Activated naive CD4-positive, alpha-beta T cell treated with anti-CD3 and anti-CD28 coated beads, Interleukin-2, amount 50 U/mL, for 24 hours (primary cell): ENCODE measurements around the gene MYH15.

ENCODE experiments used
- H3K27ac Mint-ChIP-seq: one replicate; pipeline ENCODE4 v1.8.0; 2021; ENCODE audit warnings: mild to moderate bottlenecking, mixed read lengths
- H3K27me3 Mint-ChIP-seq: one replicate; pipeline ENCODE4 v1.8.0; 2021; ENCODE audit warnings: mixed read lengths
- H3K36me3 Mint-ChIP-seq: one replicate; pipeline ENCODE4 v1.8.0; 2021; ENCODE audit warnings: mixed read lengths
- H3K4me1 Mint-ChIP-seq: one replicate; pipeline ENCODE4 v1.8.0; 2021; ENCODE audit warnings: mixed read lengths
- H3K4me3 Mint-ChIP-seq: one replicate; pipeline ENCODE4 v1.8.0; 2021; ENCODE audit warnings: mild to moderate bottlenecking, mixed read lengths
- H3K9me3 Mint-ChIP-seq: one replicate; pipeline ENCODE4 v1.8.0; 2021; ENCODE audit warnings: mixed read lengths

MYH15 gene

DNA sequence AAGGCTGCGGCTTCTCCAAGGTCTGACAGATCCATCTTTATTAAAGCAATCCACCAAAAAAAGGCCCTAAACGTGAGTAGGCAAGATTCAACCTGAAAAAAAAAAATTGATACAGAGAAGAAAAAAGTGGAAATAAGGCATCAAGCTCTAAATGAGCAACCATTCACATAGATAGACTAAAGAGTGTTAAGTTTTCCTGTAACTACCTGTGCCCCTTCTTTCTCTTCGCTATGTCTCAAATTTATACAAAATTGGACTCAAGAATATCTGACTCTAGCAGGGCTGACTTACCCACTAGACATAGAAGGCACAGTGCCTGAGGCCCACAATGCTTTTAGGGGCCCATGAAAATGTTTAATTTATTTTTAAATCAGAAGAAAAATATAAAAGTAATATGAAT lies at the start of gene MYH15:
MYH15 (minus strand) TSS at position 101 of the 400 bp plus-strand sequence; CDS start at position 35, 66 bp downstream.
- no peaks in the 10 kb centered on the region for H3K27me3 Mint-ChIP-seq
- H3K36me3 Mint-ChIP-seq = no peaks in the 10 kb centered on the region
- H3K4me1 Mint-ChIP-seq = no peaks in the 10 kb centered on the region
- H3K9me3 Mint-ChIP-seq = no peaks in the 10 kb centered on the region
- H3K27ac Mint-ChIP-seq = no peak within 1 kb of the TSS
- H3K4me3 Mint-ChIP-seq = no peak within 1 kb of the TSS

DNA sequence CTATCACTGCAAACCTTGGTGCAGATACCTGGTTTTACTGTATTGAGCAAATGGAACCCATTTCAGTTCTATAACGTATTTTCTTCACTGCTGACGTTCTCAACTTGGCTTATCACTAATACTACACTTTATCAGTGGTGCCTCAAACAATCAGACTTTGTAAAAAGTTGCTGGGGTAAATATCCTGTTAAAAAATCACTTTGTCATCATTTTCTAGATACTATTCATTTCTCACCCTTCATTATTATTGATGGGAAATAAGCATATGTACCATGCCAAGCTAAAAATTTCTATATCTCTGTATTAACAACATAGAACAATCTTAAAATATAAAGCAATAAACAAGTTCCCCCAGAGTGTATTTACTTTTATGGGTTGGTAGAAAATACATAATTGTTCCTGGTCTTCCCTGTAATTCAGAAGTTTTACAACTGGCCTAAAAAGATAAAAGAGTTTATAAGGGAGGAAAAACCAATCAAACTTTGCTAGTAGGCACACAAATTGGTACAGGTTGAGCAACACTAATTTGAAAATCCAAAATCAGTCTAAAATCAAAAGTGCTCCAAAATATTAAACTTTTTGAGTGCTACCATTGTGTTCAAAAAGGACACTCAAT lies 45.7 kb upstream of the MYH15 start:
- no peaks in the 10 kb centered on the region for H3K27me3 Mint-ChIP-seq
- no peaks in the 10 kb centered on the region for H3K4me1 Mint-ChIP-seq
- H3K4me3 Mint-ChIP-seq = no peak overlapping the region
- H3K27ac Mint-ChIP-seq = no peak overlapping the region
- no peaks in the 10 kb centered on the region for H3K9me3 Mint-ChIP-seq
- H3K36me3 Mint-ChIP-seq = peaks cover 6% of the 10 kb centered on the region

DNA sequence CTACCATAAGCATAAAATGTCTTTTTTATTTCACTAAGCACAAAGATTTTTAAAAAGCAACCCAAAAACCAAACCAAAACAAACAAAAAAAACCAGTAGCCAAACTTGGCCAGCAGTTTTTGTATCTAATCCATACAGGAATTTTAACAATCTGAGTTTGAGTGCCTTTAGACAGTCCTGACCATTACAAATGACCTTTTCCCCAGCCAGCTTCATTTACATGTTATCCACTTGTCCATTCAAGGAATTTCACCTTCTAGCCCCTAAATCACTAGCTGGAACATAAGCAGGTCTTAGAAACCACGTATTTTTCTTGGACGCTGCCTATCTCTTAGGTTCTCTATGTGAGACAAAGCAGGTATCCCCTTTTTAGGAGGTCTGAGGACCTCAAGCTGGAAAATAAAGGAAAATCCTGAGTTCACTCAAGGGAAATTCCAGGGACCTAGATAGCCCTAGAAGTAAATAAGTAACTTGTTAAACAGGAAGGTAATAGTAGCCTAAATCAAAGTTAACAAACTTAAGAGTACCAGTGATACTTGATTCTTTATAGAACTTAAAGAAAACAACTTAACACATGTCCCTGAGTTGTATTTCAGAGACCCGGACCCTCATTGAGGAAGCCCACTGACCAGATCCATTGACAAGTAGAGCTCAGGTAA lies 44.6 kb upstream of the MYH15 start:
- H3K9me3 Mint-ChIP-seq = no peaks in the 10 kb centered on the region
- no peaks in the 10 kb centered on the region for H3K4me1 Mint-ChIP-seq
- no peak overlapping the region for H3K27ac Mint-ChIP-seq
- no peak overlapping the region for H3K4me3 Mint-ChIP-seq
- no peaks in the 10 kb centered on the region for H3K27me3 Mint-ChIP-seq
- H3K36me3 Mint-ChIP-seq = peaks cover 6% of the 10 kb centered on the region

DNA sequence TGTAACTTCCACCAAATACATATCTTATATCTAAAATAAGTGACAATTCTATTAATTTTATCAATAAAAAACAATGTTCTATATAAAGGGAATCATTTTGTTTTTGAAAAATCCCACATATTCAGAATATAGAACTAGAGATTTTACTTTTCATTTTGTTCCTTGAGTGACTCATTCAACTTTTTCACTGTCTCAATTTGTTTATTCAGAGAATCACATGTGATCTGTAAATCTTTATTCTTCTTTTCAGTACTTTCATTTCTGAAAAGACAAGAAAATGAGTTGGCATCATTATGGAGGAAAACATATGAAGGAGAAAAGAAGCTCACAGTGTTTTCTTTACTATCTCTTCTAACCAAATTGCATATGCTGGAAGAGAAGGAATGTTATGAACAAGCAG lies 43.8 kb upstream of the MYH15 start:
- Mint-ChIP-seq H3K36me3 (peaks cover 6% of the 10 kb centered on the region), H3K27me3 (no peaks in the 10 kb centered on the region), H3K4me1 (no peaks in the 10 kb centered on the region), H3K9me3 (no peaks in the 10 kb centered on the region), H3K4me3 (no peak overlapping the region), H3K27ac (no peak overlapping the region)

DNA sequence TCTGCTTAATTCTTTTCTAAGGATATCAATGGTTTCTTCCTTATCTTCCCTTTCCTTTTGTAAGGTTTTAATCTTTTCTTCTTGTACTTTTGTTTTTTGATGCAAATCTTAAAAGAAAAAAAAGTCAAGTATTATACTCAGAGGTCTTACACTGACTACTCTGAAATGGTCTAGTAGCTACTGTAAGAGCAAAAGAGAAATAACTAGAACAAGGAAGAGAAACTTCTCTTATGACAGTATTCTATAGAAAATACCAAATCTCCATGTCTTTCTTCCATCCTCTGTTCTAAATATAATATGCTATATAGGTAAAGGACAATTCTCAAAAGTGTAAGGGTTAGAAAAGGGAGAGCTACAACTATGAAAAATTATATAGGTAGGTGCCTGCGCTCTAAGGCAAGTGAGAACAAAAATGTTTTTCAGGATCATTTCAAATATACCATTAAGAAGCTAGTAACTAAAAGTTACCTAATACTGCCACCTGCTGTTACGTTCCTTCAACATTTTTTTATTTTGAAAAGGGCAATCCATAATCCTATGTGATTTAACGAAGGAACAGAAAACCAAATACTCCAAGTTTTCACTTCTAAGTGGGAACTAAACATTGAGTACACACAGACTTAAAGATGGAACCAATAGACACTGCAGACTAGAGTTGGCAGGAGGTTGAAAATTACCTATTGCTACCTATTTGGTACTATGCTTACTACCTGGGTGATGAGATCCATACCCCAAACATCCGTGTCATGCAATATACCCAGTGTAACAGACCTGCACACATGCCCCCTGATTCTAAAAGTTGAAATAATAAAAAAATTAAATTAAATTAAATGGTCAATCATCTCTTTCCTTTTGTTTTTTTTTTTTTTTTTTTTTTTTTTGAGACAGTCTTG lies 42.1 kb upstream of the MYH15 start:
- no peaks in the 10 kb centered on the region for H3K9me3 Mint-ChIP-seq
- no peaks in the 10 kb centered on the region for H3K4me1 Mint-ChIP-seq
- peaks cover 6% of the 10 kb centered on the region for H3K36me3 Mint-ChIP-seq
- H3K4me3 Mint-ChIP-seq = no peak overlapping the region
- no peaks in the 10 kb centered on the region for H3K27me3 Mint-ChIP-seq
- no peak overlapping the region for H3K27ac Mint-ChIP-seq

DNA sequence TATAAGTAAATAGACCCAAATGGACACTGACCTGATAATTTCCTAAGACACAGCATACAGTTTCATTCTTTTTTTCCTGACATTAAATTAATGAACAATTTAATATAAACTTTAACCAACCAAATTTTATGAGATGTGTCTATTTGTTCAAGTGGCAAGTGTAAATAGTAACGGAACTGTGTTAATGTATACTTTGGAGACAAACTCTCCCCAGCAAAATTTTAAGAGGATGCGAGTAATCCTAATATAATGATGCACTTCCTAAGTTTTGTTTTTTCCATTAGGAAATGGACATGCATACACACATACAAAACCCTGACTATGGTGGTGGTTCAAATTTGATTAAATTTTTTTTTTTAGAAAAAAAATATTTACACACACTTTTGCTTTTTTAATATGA lies 38.5 kb upstream of the MYH15 start:
- Mint-ChIP-seq H3K4me3 (no peak overlapping the region), H3K27ac (no peak overlapping the region), H3K9me3 (no peaks in the 10 kb centered on the region), H3K4me1 (peaks cover 10% of the 10 kb centered on the region), H3K27me3 (no peaks in the 10 kb centered on the region), H3K36me3 (peaks cover 8% of the 10 kb centered on the region)

DNA sequence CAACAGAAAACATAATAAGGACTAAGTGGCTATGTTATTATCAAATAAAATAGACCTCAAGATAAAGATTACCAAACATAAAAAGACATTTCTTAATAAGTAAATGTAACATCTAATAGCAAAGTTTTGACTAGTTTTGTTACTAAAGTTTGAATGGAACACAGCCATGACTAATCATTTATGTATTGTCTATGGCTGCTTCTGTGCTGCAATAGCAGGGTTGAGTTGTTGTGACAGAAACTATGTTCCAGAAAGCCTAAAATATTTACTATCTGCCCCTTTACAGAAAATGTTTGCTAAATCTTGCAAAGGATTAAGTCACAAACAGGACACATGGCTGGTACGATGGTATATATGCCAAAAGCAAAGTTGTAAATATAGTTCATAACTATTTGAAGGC lies 37.9 kb upstream of the MYH15 start:
- peaks cover 11% of the 10 kb centered on the region for H3K36me3 Mint-ChIP-seq
- no peaks in the 10 kb centered on the region for H3K9me3 Mint-ChIP-seq
- no peak overlapping the region for H3K4me3 Mint-ChIP-seq
- H3K27me3 Mint-ChIP-seq = no peaks in the 10 kb centered on the region
- H3K4me1 Mint-ChIP-seq = peaks cover 10% of the 10 kb centered on the region
- no peak overlapping the region for H3K27ac Mint-ChIP-seq

DNA sequence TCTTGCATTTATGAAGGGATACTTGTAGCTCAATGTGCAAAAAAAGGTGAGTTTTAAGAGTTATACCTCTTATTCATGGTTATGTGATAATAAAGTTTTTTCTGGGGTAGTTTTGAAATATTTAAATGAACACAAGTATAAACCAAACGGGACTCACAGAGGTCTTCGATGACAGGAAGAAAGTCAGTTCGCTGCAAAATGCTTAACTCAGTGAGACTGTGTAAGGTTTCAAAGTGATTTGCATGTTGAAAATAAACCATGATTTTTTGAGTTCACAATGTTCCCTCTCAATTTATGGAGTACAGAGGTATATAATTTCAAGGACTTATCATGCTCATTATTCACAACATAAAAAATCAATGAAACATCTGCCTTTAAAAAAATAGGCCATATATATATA lies 36.3 kb upstream of the MYH15 start:
- H3K4me1 Mint-ChIP-seq = peaks cover 10% of the 10 kb centered on the region
- peaks cover 11% of the 10 kb centered on the region for H3K36me3 Mint-ChIP-seq
- H3K4me3 Mint-ChIP-seq = peak overlapping the region; percentile 26
- no peak overlapping the region for H3K27ac Mint-ChIP-seq
- H3K9me3 Mint-ChIP-seq = no peaks in the 10 kb centered on the region
- no peaks in the 10 kb centered on the region for H3K27me3 Mint-ChIP-seq

DNA sequence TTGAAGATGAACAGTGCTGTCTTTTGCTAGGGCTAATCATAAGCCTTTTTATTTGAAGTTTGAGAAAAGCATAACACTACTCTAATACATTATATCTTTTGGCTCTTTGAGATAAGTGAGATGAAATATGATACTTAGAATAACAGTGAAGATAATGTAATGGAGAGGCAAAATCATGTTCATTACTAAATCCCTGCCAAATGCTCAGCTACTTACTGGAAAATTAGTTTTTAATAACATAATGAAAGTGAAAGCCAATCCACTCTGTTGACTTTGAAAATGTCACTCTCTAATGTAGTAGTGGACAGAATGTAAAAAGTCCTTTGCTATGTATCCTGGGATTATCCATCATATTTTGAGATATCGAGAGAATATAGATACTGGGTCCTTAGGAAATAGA lies 35.9 kb upstream of the MYH15 start:
- Mint-ChIP-seq H3K4me1 (peaks cover 10% of the 10 kb centered on the region), H3K9me3 (no peaks in the 10 kb centered on the region), H3K4me3 (peak overlapping the region; percentile 26), H3K36me3 (peaks cover 11% of the 10 kb centered on the region), H3K27me3 (no peaks in the 10 kb centered on the region), H3K27ac (no peak overlapping the region)

DNA sequence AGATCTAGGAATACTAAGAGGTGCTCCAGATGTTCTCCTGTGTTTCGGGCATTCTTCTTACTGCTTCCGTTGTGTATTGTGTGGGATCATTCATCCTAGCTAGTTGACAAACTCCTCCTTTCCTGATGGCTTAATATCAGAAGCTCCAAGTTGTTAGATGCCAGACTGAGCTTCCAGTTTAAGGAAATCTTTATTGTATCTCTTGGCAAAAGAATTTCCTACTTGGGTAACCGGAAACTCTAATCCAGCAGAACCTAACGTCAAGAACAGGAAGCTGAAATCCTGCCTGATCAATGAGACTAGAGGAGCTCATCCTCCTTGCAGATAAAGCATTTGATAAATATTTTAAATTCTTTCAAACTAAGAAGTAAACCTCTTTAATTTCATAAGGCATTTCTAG lies 27.7 kb upstream of the MYH15 start:
- no peaks in the 10 kb centered on the region for H3K27me3 Mint-ChIP-seq
- no peaks in the 10 kb centered on the region for H3K9me3 Mint-ChIP-seq
- no peak overlapping the region for H3K4me3 Mint-ChIP-seq
- H3K36me3 Mint-ChIP-seq = peaks cover 2% of the 10 kb centered on the region
- H3K27ac Mint-ChIP-seq = no peak overlapping the region
- H3K4me1 Mint-ChIP-seq = no peaks in the 10 kb centered on the region

DNA sequence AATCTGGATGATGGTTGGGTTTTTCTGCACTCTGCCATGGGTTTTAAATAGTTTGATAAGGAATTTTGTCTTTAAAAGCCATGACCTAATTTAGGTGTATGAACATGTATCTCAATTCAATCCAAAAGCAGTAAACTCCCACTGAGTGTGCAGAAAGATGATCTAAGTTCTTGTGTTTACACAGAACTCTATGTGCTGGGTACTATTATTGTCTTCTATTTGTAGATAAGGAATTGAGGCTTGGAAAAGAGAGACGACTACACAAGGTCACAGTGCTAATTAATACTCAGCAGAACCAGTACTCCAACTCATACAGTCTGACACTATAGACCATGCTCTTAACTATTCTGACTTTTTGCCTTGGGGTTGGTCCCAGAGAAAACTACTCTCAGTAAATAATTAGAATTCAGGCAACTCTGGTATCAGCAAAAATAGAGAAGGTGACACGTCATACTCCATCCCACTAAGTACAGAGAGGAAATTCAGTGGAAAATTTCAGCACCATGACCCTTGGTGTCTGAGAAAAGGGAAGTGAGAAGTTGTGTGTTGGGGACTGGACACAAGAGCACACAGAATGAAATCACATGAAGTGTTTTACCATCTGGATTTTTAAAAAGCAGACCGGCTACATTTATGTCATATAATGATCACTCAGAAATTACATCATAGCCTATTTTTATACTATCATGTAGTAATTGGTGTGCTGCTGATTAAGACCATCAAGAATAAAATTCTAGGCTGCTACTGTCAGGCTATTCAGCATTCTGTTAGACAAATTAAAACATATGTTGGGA lies 18.3 kb upstream of the MYH15 start:
- Mint-ChIP-seq H3K36me3 (peaks cover 2% of the 10 kb centered on the region), H3K9me3 (peaks cover 4% of the 10 kb centered on the region), H3K4me1 (no peaks in the 10 kb centered on the region), H3K27me3 (peaks cover 22% of the 10 kb centered on the region), H3K27ac (no peak overlapping the region), H3K4me3 (no peak overlapping the region)

DNA sequence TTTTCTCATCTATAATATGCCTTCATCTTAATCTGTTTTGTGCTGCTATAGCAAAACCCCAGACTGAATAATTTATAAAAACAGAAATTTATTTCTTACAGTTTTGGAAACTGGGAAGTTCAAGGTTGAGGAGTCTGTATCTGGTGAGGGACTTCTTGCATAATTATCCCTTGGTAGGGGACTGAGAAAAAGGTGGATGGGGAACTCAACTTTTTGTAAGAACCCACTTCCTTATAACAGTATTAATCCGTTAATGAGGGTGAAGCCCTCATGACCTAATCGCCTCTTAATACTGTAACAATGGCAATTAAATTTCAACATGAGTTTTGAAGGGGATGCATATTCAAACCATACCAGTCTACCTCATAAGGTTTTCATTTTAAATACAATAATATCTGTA lies 17.4 kb upstream of the MYH15 start:
- H3K27ac Mint-ChIP-seq = no peak overlapping the region
- H3K27me3 Mint-ChIP-seq = peaks cover 22% of the 10 kb centered on the region
- no peaks in the 10 kb centered on the region for H3K4me1 Mint-ChIP-seq
- no peak overlapping the region for H3K4me3 Mint-ChIP-seq
- H3K36me3 Mint-ChIP-seq = peaks cover 2% of the 10 kb centered on the region
- peaks cover 4% of the 10 kb centered on the region for H3K9me3 Mint-ChIP-seq

DNA sequence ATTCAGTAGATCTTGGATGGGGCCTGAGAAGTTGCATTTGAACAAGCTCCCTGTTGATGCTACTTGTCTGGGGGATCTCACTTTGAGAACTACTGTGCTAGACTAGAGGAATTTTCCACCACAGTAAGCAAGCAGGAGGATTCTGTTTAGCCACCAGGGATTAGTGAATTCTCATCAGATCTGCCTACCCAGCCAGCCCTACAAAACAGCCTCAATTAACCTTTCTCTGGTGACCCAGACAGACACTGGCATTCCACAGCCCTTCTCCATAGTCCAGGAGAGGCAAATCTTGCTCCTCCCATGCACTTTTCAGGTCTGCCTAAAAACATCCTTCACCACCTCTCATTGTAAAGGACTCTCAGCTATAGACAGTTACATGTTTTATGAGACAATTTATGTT lies 16.7 kb upstream of the MYH15 start:
- Mint-ChIP-seq H3K9me3 (peaks cover 4% of the 10 kb centered on the region), H3K4me1 (no peaks in the 10 kb centered on the region)

DNA sequence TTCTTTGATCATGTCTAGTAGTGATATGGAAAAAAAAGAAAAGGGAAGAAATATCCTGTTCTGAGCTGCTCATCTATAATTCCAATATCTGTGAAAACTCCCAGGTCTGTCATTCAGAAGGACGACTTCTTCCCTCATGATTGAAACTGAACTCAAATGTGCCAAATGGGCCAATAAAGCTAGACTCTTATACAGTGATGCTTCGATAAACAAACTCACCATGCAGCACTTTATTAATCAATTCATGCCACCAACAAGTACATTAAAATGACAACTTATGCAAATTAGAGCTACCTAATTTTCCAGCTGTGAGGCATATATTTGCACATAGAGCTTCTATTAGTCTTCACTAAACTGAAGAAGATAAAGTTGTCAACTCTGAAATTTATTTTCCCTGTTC lies 15.6 kb upstream of the MYH15 start:
- peaks cover 2% of the 10 kb centered on the region for H3K9me3 Mint-ChIP-seq
- no peak overlapping the region for H3K27ac Mint-ChIP-seq
- peaks cover 2% of the 10 kb centered on the region for H3K36me3 Mint-ChIP-seq
- no peaks in the 10 kb centered on the region for H3K4me1 Mint-ChIP-seq
- H3K27me3 Mint-ChIP-seq = peaks cover 19% of the 10 kb centered on the region
- no peak overlapping the region for H3K4me3 Mint-ChIP-seq

More for the DNA sequence above, 16.7 kb upstream of the MYH15 start:
- Mint-ChIP-seq H3K36me3 (peaks cover 2% of the 10 kb centered on the region), H3K27ac (no peak overlapping the region), H3K27me3 (peaks cover 17% of the 10 kb centered on the region), H3K4me3 (no peak overlapping the region)

DNA sequence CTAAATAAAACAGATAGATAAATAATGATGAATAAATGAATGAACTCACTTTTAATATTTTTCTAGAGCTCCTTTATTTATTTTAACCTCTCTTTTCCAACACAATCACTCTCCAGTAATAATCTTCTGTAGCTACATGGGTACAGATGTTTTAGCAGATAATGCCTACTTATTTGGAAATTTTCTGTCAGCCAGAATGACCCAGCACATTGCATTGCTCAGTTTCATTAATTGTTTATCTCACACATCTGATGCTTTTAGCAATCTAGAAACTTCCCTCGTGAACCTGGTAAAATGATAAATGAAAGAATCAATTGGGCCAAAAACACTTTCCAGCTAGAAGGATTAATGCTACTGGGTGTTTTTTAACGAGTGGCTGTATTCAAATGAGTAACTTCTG lies 14.9 kb upstream of the MYH15 start:
- no peaks in the 10 kb centered on the region for H3K4me1 Mint-ChIP-seq
- H3K36me3 Mint-ChIP-seq = peaks cover 2% of the 10 kb centered on the region
- no peak overlapping the region for H3K27ac Mint-ChIP-seq
- no peaks in the 10 kb centered on the region for H3K9me3 Mint-ChIP-seq
- peaks cover 17% of the 10 kb centered on the region for H3K27me3 Mint-ChIP-seq
- H3K4me3 Mint-ChIP-seq = no peak overlapping the region
